Measurements from ENCODE around the gene C5orf47. TPM values are rescaled to one million over a fixed set of nuclear protein-coding genes. Genes with fewer than 3 reads are reported as not detected.

The C5orf47 gene
- total and polyA plus RNA-seq, 10 of the 15 experiments (the other 5 are each of a cell fraction or from before 2014, with no cell fraction given) = 0.04 TPM; not detected in 9

GRCh38 chr5:174047472-174048099, 58.6 kb downstream of the C5orf47 start:
- TF ChIP-seq TCF3 (IDR thresholded peaks at IDR 0.05; ENCODE audit: borderline replicate concordance, insufficient read depth, low read depth, low read length) (no peak), TBL1XR1 (IDR thresholded peaks at IDR 0.05; ENCODE audit: low read depth, low read length) (no peak), SREBF2 (IDR thresholded peaks at IDR 0.05; ENCODE audit: low read length) (no peak), MEF2B (IDR thresholded peaks at IDR 0.05; ENCODE audit: partially characterized antibody, poor library complexity, severe bottlenecking) (no peak), CHD2 (IDR thresholded peaks at IDR 0.05; ENCODE audit: borderline replicate concordance, low read depth, low read length) (no peak), MTA2 (IDR thresholded peaks at IDR 0.05; ENCODE audit: low read depth) (no peak), SP1 (IDR thresholded peaks at IDR 0.05; ENCODE audit: low read depth, low read length) (no peak), USF1 (IDR thresholded peaks at IDR 0.05; ENCODE audit: borderline replicate concordance, extremely low read length, insufficient read depth, low read depth, low read length) (no peak), TCF7 (IDR thresholded peaks at IDR 0.05; ENCODE audit: borderline replicate concordance) (no peak), NR2C2 (IDR thresholded peaks at IDR 0.05; ENCODE audit: borderline replicate concordance, control insufficient read depth, insufficient read length, low read depth) (no peak), SMARCA5 (IDR thresholded peaks at IDR 0.05) (no peak)
- FAIRE-seq (no peak), ATAC-seq (no peak), DNase-seq (ENCODE audit: low read depth, low spot score) (no peak)
- no peaks in the 10 kb centered on the region for H4K20me1 ChIP-seq (ENCODE audit: control insufficient read depth, insufficient read depth)
- ChIA-PET POLR2A (no interaction called here), RAD21 (ENCODE audit: unreplicated experiment) (interaction anchor here (1.2 to 1.5 kb wide), 2 partner anchors 264 to 270 kb away, joined by 4 read pairs; no protein-coding TSS in a partner anchor), SMC1A (ENCODE audit: uncharacterized antibody, unreplicated experiment) (interaction anchor here (0.9 to 4.1 kb wide), 2 partner anchors 22 to 264 kb away, joined by 3 to 23 read pairs; no protein-coding TSS in a partner anchor), CTCF (interaction anchor here (1.2 to 3.7 kb wide), 2 partner anchors 237 to 263 kb away, joined by 3 to 38 read pairs; no protein-coding TSS in a partner anchor)
- H3K27me3 ChIP-seq (replicated peaks in 1 of 2; ENCODE audit: control insufficient read depth in 2 of 2, insufficient read depth in 2 of 2, low read length in 1 of 2) = no peaks in the 10 kb centered on the region
- H3K79me2 ChIP-seq (ENCODE audit: control insufficient read depth, insufficient read depth, low read length) = no peaks in the 10 kb centered on the region
- no peak overlapping the region for H3K27ac ChIP-seq (ENCODE audit: control insufficient read depth, insufficient read depth)
- no peak overlapping the region for H3K4me3 ChIP-seq
- no peaks in the 10 kb centered on the region for H3K4me1 ChIP-seq (ENCODE audit: control insufficient read depth, insufficient read depth, low read length)
- intact Hi-C loops (cut with micrococcal nuclease; ENCODE audit: unreplicated experiment) = no loop called here
- BruUV-seq (replicated peaks) = no TSS peak
- H3K9me3 ChIP-seq (replicated peaks; ENCODE audit: control insufficient read depth, insufficient read depth, low read length) = no peaks in the 10 kb centered on the region
- no peaks in the 10 kb centered on the region for H3K36me3 ChIP-seq (ENCODE audit: control insufficient read depth in 2 of 2, insufficient read depth in 2 of 2, low read length in 1 of 2)
- in situ Hi-C loops (cut with MboI) = loop anchor here (5.0 kb wide), 1 partner anchor 270 kb away; no protein-coding TSS in a partner anchor
- no peak overlapping the region for H3K9ac ChIP-seq (ENCODE audit: control insufficient read depth, insufficient read depth, low read length)
- no peak overlapping the region for H3K4me2 ChIP-seq (ENCODE audit: control insufficient read depth, insufficient read depth)
- no peak overlapping the region for H2AFZ ChIP-seq (ENCODE audit: control insufficient read depth, low read depth, low read length)
- WGBS (ENCODE audit: insufficient coverage, insufficient replicate concordance, low lambda C conversion rate, missing lambda C conversion rate) = 10% methylated on average over 4 of the region's 4 CpGs

Data from GM12878 (cell line).